ENCODE measurements around the gene TRUB1.

DNA sequence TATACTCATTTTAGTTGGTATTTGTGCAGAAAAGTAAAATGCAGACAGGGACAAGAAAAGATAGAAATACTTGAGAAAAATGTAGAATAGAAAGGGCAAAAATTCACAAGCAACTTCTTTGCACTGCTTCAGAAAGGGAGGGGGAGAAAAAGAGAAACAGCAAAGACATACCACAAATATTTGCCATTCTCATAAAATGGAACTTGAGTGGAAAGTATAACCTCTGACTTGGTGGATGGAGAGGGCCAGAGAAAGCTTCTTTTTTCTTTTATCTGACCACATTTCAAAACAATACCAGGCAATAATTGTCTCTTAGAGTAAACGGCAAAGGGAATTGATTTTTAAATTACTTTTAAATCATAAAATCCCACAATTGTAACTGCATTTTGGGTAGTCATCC, 35.8 kb upstream of the TRUB1 start:
- TF ChIP-seq POLR2A (IDR thresholded peaks at IDR 0.05; ENCODE audit: low read length), result no peak
- TF ChIP-seq GATA1 (IDR thresholded peaks at IDR 0.05; ENCODE audit: low read depth, low read length), result no peak
